ENCODE data around the gene STX18.

The STX18 gene

GRCh38 chr4:4395849-4396627 lies 145.8 kb downstream of the STX18 start:
- peak; percentile 61 for DNase-seq

- no peak for DNase-seq
Observed at GRCh38 chr4:4395371-4395770, 146.5 kb downstream of the STX18 start.

GRCh38 chr4:4394644-4395043 lies 147.2 kb downstream of the STX18 start:
- DNase-seq = no peak

GRCh38 chr4:4392501-4393183 lies 149.2 kb downstream of the STX18 start:
- no peak for DNase-seq

- no peak for DNase-seq
Observed at GRCh38 chr4:4391866-4392265, 150.0 kb downstream of the STX18 start.

GRCh38 chr4:4390515-4391240 lies 151.2 kb downstream of the STX18 start:
- no peak for DNase-seq

GRCh38 chr4:4390046-4390445 lies 151.8 kb downstream of the STX18 start:
- DNase-seq = no peak

- DNase-seq = no peak
Observed at GRCh38 chr4:4388836-4389575, 152.8 kb downstream of the STX18 start.

- no peak for DNase-seq
Observed at GRCh38 chr4:4388311-4388790, 153.5 kb downstream of the STX18 start.

GRCh38 chr4:4387531-4388310 lies 154.1 kb downstream of the STX18 start:
- no peak for DNase-seq

- DNase-seq = no peak
Observed at GRCh38 chr4:4386736-4387392, 155.0 kb downstream of the STX18 start, which contains the start of gene NSG1. TSS of gene NSG1 (plus strand) at chr4:4387102. CDS start at chr4:4387630, 528 bp downstream.

- no peak for DNase-seq
Observed at GRCh38 chr4:4386296-4386735, 155.5 kb downstream of the STX18 start.

GRCh38 chr4:4385729-4386295 lies 156.0 kb downstream of the STX18 start:
- no peak for DNase-seq

- DNase-seq = no peak
Observed at GRCh38 chr4:4384837-4385236, 157.0 kb downstream of the STX18 start.

GRCh38 chr4:4383085-4383484 lies 158.8 kb downstream of the STX18 start:
- no peak for DNase-seq

GRCh38 chr4:4379540-4380087 lies 162.2 kb downstream of the STX18 start:
- no peak for DNase-seq

GRCh38 chr4:4377732-4378460 lies 164.0 kb downstream of the STX18 start:
- no peak for DNase-seq

GRCh38 chr4:4377191-4377590 lies 164.7 kb downstream of the STX18 start:
- no peak for DNase-seq

GRCh38 chr4:4376074-4376473 lies 165.8 kb downstream of the STX18 start:
- no peak for DNase-seq
